HCT116 (cell line): ENCODE results near the gene CSF1R.

Experiments used
- CEBPB ChIP-seq: IDR thresholded peaks from 2 replicates; pipeline ENCODE4 v1.6.1; 2012; ENCODE audit warnings: low read depth
- CTCF ChIP-seq, 3 experiments: fragments of 200-600 bp in 1 of 3; sonication (generic) in 1 of 3; IDR thresholded peaks in 2 of 3; conservative IDR thresholded peaks in 1 of 3; 2 replicates each; pipeline ENCODE4 v1.5.1; 2012 to 2017; ENCODE audit warnings: low read depth in 2 of 3, low read length in 2 of 3, antibody characterized with exemption in 1 of 3, borderline replicate concordance in 1 of 3, control low read depth in 1 of 3, mild to moderate bottlenecking in 1 of 3, mixed read lengths in 1 of 3, mixed run types in 1 of 3, moderate library complexity in 1 of 3; ENCODE audit not compliant: insufficient read depth in 1 of 3
- EGR1 ChIP-seq: IDR thresholded peaks from 2 replicates; pipeline ENCODE4 v1.6.1; 2012; ENCODE audit warnings: low read depth
- EZH2 ChIP-seq: fragments of 200-600 bp; sonication (generic); IDR thresholded peaks from 2 replicates; pipeline ENCODE4 v1.6.1; 2017; ENCODE audit warnings: antibody characterized with exemption, mixed run types
- EZH2phosphoT487 ChIP-seq: fragments of 200-600 bp; IDR thresholded peaks from 2 replicates; pipeline ENCODE4 v1.6.1; 2018; ENCODE audit warnings: antibody characterized with exemption, borderline replicate concordance
- MAX ChIP-seq: IDR thresholded peaks from 2 replicates; pipeline ENCODE4 v1.6.1; 2012
- POLR2A ChIP-seq: IDR thresholded peaks from 2 replicates; pipeline ENCODE4 v1.7.0; 2011; ENCODE audit warnings: borderline replicate concordance; ENCODE audit not compliant: insufficient read depth, insufficient read length; ENCODE audit errors: extremely low read depth
- POLR2AphosphoS5 ChIP-seq: IDR thresholded peaks from 2 replicates; pipeline ENCODE4 v1.6.1; 2011; ENCODE audit warnings: mild to moderate bottlenecking, low read depth, low read length, moderate library complexity
- RAD21 ChIP-seq: IDR thresholded peaks from 2 replicates; pipeline ENCODE4 v1.6.1; 2012; ENCODE audit warnings: low read depth, mild to moderate bottlenecking
- REST ChIP-seq: IDR thresholded peaks from 2 replicates; pipeline ENCODE4 v1.6.1; 2012; ENCODE audit warnings: low read depth
- TCF7L2 ChIP-seq: IDR thresholded peaks from 2 replicates; pipeline ENCODE4 v1.7.0; 2011; ENCODE audit warnings: borderline replicate concordance, inconsistent platforms; ENCODE audit not compliant: insufficient read depth, insufficient read length; ENCODE audit errors: extremely low read depth
- YY1 ChIP-seq: IDR thresholded peaks from 2 replicates; pipeline ENCODE4 v1.6.1; 2011; ENCODE audit warnings: low read length, low read depth, moderate library complexity, mild to moderate bottlenecking; ENCODE audit not compliant: insufficient replicate concordance; ENCODE audit errors: extremely low read depth

GRCh38 chr5:150017226-150018005 is 68.9 kb downstream of the CSF1R start:
- TF ChIP-seq REST (no peak), CTCF (IDR thresholded peaks at IDR 0.05 in 2 of 3, conservative IDR thresholded peaks at IDR 0.05 in 1 of 3; ENCODE audit: borderline replicate concordance in 1 of 3, insufficient read depth in 1 of 3, low read depth in 2 of 3, low read length in 2 of 3) (no peak), EZH2phosphoT487 (no peak), POLR2AphosphoS5 (no peak), POLR2A (no peak), TCF7L2 (no peak), MAX (no peak), YY1 (no peak), EZH2 (no peak), CEBPB (no peak), RAD21 (no peak), EGR1 (no peak)
